Left lung (tissue), 10 donors: Measurements from ENCODE around the gene DPYSL4. TPM values are rescaled to one million over a fixed set of nuclear protein-coding genes. Genes with fewer than 3 reads are reported as not detected.

ENCODE experiments used
- ATAC-seq: fragments of 200-7000 bp; cut with Tn5 transposase; one replicate; pipeline ENCODE4 v1.9.1; 2020; ENCODE audit warnings: moderate library complexity
- DNase-seq, 4 donors: peaks; one replicate each; pipeline ENCODE4 v3.0.0-alpha.2; 2013 to 2020
- H3K27ac ChIP-seq, 2 donors: fragments of 200-600 bp; sonication (generic) in 1 of 2; one replicate each; pipeline versions ENCODE4 v1.5.0 to v1.8.0; 2020 to 2021
- H3K27me3 ChIP-seq, 2 donors: fragments of 200-600 bp; sonication (generic) in 1 of 2; one replicate each; pipeline versions ENCODE4 v1.5.0 to v1.8.0; 2020 to 2021
- H3K36me3 ChIP-seq, 2 donors: fragments of 200-600 bp; sonication (generic) in 1 of 2; one replicate each; pipeline versions ENCODE4 v1.5.0 to v1.8.0; 2020 to 2021
- H3K4me1 ChIP-seq, 2 donors: fragments of 200-600 bp; one replicate each; pipeline ENCODE4 v1.8.0; 2021
- H3K4me3 ChIP-seq, 2 donors: fragments of 200-600 bp; sonication (generic) in 1 of 2; one replicate each; pipeline versions ENCODE4 v1.5.0 to v1.8.0; 2020 to 2021; ENCODE audit warnings: mild to moderate bottlenecking in 1 of 2
- H3K9me3 ChIP-seq, 2 donors: fragments of 200-600 bp; sonication (generic) in 1 of 2; one replicate each; pipeline versions ENCODE4 v1.5.0 to v1.8.0; 2020 to 2021
- CTCF ChIP-seq, 2 donors: fragments of 200-600 bp; sonication (generic) in 1 of 2; IDR thresholded peaks; one replicate each; pipeline versions ENCODE4 v1.5.0 to v1.8.0; 2021; ENCODE audit warnings: antibody characterized with exemption in 2 of 2
- intact Hi-C, 2 donors: fragments of 100-400 bp; cut with DNase I; formaldehyde crosslinking; loops; one replicate each; pipeline versions ENCODE4 v1.11.2 to v1.14.2; 2022
- polyA plus RNA-seq, 6 donors: library from polyadenylated mRNA; unstranded; fragments of 120-200 nt; gene quantifications; one replicate each; pipeline ENCODE4 v1.2.1, GENCODE V29; 2013; ENCODE audit not compliant: insufficient read length in 6 of 6
- total RNA-seq, 2 donors: library from RNA; stranded (reverse); fragmentation: NEBNext Ultra II Directional; extraction: Animal tissue kit (Norgen Biotek cat#: 25700); gene quantifications; one replicate each; pipeline ENCODE4 v1.2.1, GENCODE V29; 2021
- donor health status: DM: no; HTN: yes; CAD: no.
- donor health status: DM: no; HTN: no; CAD: no.

Gene DPYSL4
- total and polyA plus RNA-seq, 8 donors, result 1.3 to 14.6 (median 10.4) TPM

- intact Hi-C loops, result loop anchor here in 1 of 2 donors (10.0 kb wide), 1 partner anchor 265 kb away; no protein-coding TSS in a partner anchor
- peak in 1 of 4 donors; percentile 43 for DNase-seq
- Histone ChIP-seq H3K27ac (no peak overlapping the region), H3K27me3 (peaks cover 0 to 4% of the 10 kb centered on the region in 2 donors), H3K4me1 (no peaks in the 10 kb centered on the region), H3K9me3 (no peaks in the 10 kb centered on the region), H3K4me3 (no peak overlapping the region), H3K36me3 (no peaks in the 10 kb centered on the region)
- no peak for TF ChIP-seq CTCF (IDR thresholded peaks at IDR 0.05)
- no peak for ATAC-seq
Measured at GRCh38 chr10:132149917-132150316, 36.8 kb upstream of the DPYSL4 start.

GRCh38 chr10:132150777-132151176, 36.0 kb upstream of the DPYSL4 start:
- no peak overlapping the region for H3K4me3 ChIP-seq
- intact Hi-C loops, result no loop called here
- H3K27ac ChIP-seq, result no peak overlapping the region
- DNase-seq, result no peak
- no peak for TF ChIP-seq CTCF (IDR thresholded peaks at IDR 0.05)
- no peaks in the 10 kb centered on the region for H3K4me1 ChIP-seq
- no peaks in the 10 kb centered on the region for H3K36me3 ChIP-seq
- ATAC-seq, result no peak
- peaks cover 0 to 4% of the 10 kb centered on the region in 2 donors for H3K27me3 ChIP-seq
- H3K9me3 ChIP-seq, result no peaks in the 10 kb centered on the region

- no peak for DNase-seq
Measured at GRCh38 chr10:132151286-132151950, 35.3 kb upstream of the DPYSL4 start.

GRCh38 chr10:132151951-132152505, 34.7 kb upstream of the DPYSL4 start:
- TF ChIP-seq CTCF (IDR thresholded peaks at IDR 0.05), result no peak
- Histone ChIP-seq H3K27ac (no peak overlapping the region), H3K9me3 (no peaks in the 10 kb centered on the region), H3K36me3 (no peaks in the 10 kb centered on the region), H3K4me1 (no peaks in the 10 kb centered on the region), H3K4me3 (no peak overlapping the region), H3K27me3 (peaks cover 0 to 4% of the 10 kb centered on the region in 2 donors)
- peak in 2 of 4 donors; percentile 22 to 62 for DNase-seq
- no peak for ATAC-seq
- intact Hi-C loops, result no loop called here

More at GRCh38 chr10:132151286-132151950, 35.3 kb upstream of the DPYSL4 start:
- Histone ChIP-seq H3K27ac (no peak overlapping the region), H3K4me1 (no peaks in the 10 kb centered on the region), H3K9me3 (no peaks in the 10 kb centered on the region), H3K27me3 (peaks cover 0 to 4% of the 10 kb centered on the region in 2 donors), H3K4me3 (no peak overlapping the region), H3K36me3 (no peaks in the 10 kb centered on the region)
- ATAC-seq, result no peak
- no peak for TF ChIP-seq CTCF (IDR thresholded peaks at IDR 0.05)
- intact Hi-C loops, result no loop called here

- intact Hi-C loops, result no loop called here
- ATAC-seq (no peak), DNase-seq (peak in 2 of 4 donors; percentile 26 to 66)
- Histone ChIP-seq H3K36me3 (no peaks in the 10 kb centered on the region), H3K4me1 (no peaks in the 10 kb centered on the region), H3K27me3 (no peaks in the 10 kb centered on the region), H3K9me3 (no peaks in the 10 kb centered on the region), H3K27ac (no peak overlapping the region), H3K4me3 (no peak overlapping the region)
- no peak for TF ChIP-seq CTCF (IDR thresholded peaks at IDR 0.05)
Measured at GRCh38 chr10:132152896-132153580, 33.7 kb upstream of the DPYSL4 start.
